ENCODE data around the gene ADGRF4.

The ADGRF4 gene

GRCh38 chr6:47716207-47716606 lies 17.8 kb downstream of the ADGRF4 start:
- in situ Hi-C loops (cut with HindIII; ENCODE audit: low pct_ligation_motif_present, low sequenced_read_pairs): no loop called here
- no peak for TF ChIP-seq CTCF (IDR thresholded peaks at IDR 0.05; ENCODE audit: low read depth, low read length, missing control alignments)
- H3K27me3 ChIP-seq (replicated peaks): no peaks in the 10 kb centered on the region

GRCh38 chr6:47718571-47718970 lies 20.2 kb downstream of the ADGRF4 start:
- H3K27me3 ChIP-seq (replicated peaks): no peaks in the 10 kb centered on the region
- TF ChIP-seq CTCF (IDR thresholded peaks at IDR 0.05; ENCODE audit: low read depth, low read length, missing control alignments): no peak
- no peak overlapping the region for H3K27ac ChIP-seq
- no peak overlapping the region for H3K4me3 ChIP-seq (ENCODE audit: low read depth, low read length)
- in situ Hi-C loops (cut with HindIII; ENCODE audit: low pct_ligation_motif_present, low sequenced_read_pairs): no loop called here
- DNase-seq: no peak
- H3K36me3 ChIP-seq (replicated peaks): no peaks in the 10 kb centered on the region

More at GRCh38 chr6:47716207-47716606, 17.8 kb downstream of the ADGRF4 start:
- H3K36me3 ChIP-seq (replicated peaks): no peaks in the 10 kb centered on the region
- H3K27ac ChIP-seq: no peak overlapping the region
- H3K4me3 ChIP-seq (ENCODE audit: low read depth, low read length): no peak overlapping the region
- DNase-seq: no peak

GRCh38 chr6:47721189-47721588 lies 22.8 kb downstream of the ADGRF4 start:
- H3K4me3 ChIP-seq (ENCODE audit: low read depth, low read length): no peak overlapping the region
- H3K36me3 ChIP-seq (replicated peaks): no peaks in the 10 kb centered on the region
- no peaks in the 10 kb centered on the region for H3K27me3 ChIP-seq (replicated peaks)
- no peak for DNase-seq
- H3K27ac ChIP-seq: no peak overlapping the region
- no peak for TF ChIP-seq CTCF (IDR thresholded peaks at IDR 0.05; ENCODE audit: low read depth, low read length, missing control alignments)
- in situ Hi-C loops (cut with HindIII; ENCODE audit: low pct_ligation_motif_present, low sequenced_read_pairs): no loop called here

GRCh38 chr6:47722194-47722593 lies 23.8 kb downstream of the ADGRF4 start:
- no peaks in the 10 kb centered on the region for H3K27me3 ChIP-seq (replicated peaks)
- DNase-seq: no peak
- no peak overlapping the region for H3K27ac ChIP-seq
- H3K36me3 ChIP-seq (replicated peaks): no peaks in the 10 kb centered on the region
- no peak overlapping the region for H3K4me3 ChIP-seq (ENCODE audit: low read depth, low read length)
- in situ Hi-C loops (cut with HindIII; ENCODE audit: low pct_ligation_motif_present, low sequenced_read_pairs): no loop called here
- TF ChIP-seq CTCF (IDR thresholded peaks at IDR 0.05; ENCODE audit: low read depth, low read length, missing control alignments): no peak

- no peak for DNase-seq
- H3K27ac ChIP-seq: no peak overlapping the region
- H3K27me3 ChIP-seq (replicated peaks): no peaks in the 10 kb centered on the region
- in situ Hi-C loops (cut with HindIII; ENCODE audit: low pct_ligation_motif_present, low sequenced_read_pairs): no loop called here
- H3K36me3 ChIP-seq (replicated peaks): no peaks in the 10 kb centered on the region
- no peak for TF ChIP-seq CTCF (IDR thresholded peaks at IDR 0.05; ENCODE audit: low read depth, low read length, missing control alignments)
- H3K4me3 ChIP-seq (ENCODE audit: low read depth, low read length): no peak overlapping the region
Measured at GRCh38 chr6:47724300-47724699, 25.9 kb downstream of the ADGRF4 start.

GRCh38 chr6:47727391-47727790 lies 29.0 kb downstream of the ADGRF4 start:
- Histone ChIP-seq H3K4me3 (ENCODE audit: low read depth, low read length) (no peak overlapping the region), H3K36me3 (replicated peaks) (no peaks in the 10 kb centered on the region), H3K27ac (no peak overlapping the region), H3K27me3 (replicated peaks) (no peaks in the 10 kb centered on the region)
- TF ChIP-seq CTCF (IDR thresholded peaks at IDR 0.05; ENCODE audit: low read depth, low read length, missing control alignments): no peak
- in situ Hi-C loops (cut with HindIII; ENCODE audit: low pct_ligation_motif_present, low sequenced_read_pairs): no loop called here
- DNase-seq: no peak

Measured in brain microvascular endothelial cell (primary cell).